ENCODE data around the gene HLA-DQB2. TPM values are rescaled to one million over a fixed set of nuclear protein-coding genes. Genes with fewer than 3 reads are reported as not detected.
A peak's percentile ranks its signal among the peaks of the same experiment; 100 is the strongest.

HLA-DQB2 gene
- total RNA-seq, 1 donor from 2014 or later = not detected

- Mint-ChIP-seq H3K4me1 (peaks cover 9% of the 10 kb centered on the region), H3K9me3 (peaks cover 2% of the 10 kb centered on the region), H3K4me3 (no peak overlapping the region), H3K27me3 (ENCODE audit: low read depth) (peaks cover 89% of the 10 kb centered on the region), H3K36me3 (ENCODE audit: low read depth) (peaks cover 2% of the 10 kb centered on the region), H3K27ac (ENCODE audit: unreplicated experiment) (no peak overlapping the region)
- TF ChIP-seq CTCF (conservative IDR thresholded peaks at IDR 0.05) = no peak
- DNase-seq (ENCODE audit: low read depth, low spot score) = no peak
Measured at GRCh38 chr6:32799168-32799567, 35.8 kb upstream of the HLA-DQB2 start.

- peaks cover 2% of the 10 kb centered on the region for H3K36me3 Mint-ChIP-seq (ENCODE audit: low read depth)
- H3K9me3 Mint-ChIP-seq = peaks cover 2% of the 10 kb centered on the region
- TF ChIP-seq CTCF (conservative IDR thresholded peaks at IDR 0.05) = peak; percentile 90
- DNase-seq (ENCODE audit: low read depth, low spot score) = peak; percentile 90
- H3K27ac Mint-ChIP-seq (ENCODE audit: unreplicated experiment) = no peak overlapping the region
- H3K4me3 Mint-ChIP-seq = peak overlapping the region; percentile 70
- H3K27me3 Mint-ChIP-seq (ENCODE audit: low read depth) = peaks cover 89% of the 10 kb centered on the region
- peaks cover 9% of the 10 kb centered on the region for H3K4me1 Mint-ChIP-seq
Measured at GRCh38 chr6:32796848-32797776, 33.8 kb upstream of the HLA-DQB2 start.

- DNase-seq (ENCODE audit: low read depth, low spot score) = no peak
- peaks cover 2% of the 10 kb centered on the region for H3K9me3 Mint-ChIP-seq
- no peak overlapping the region for H3K27ac Mint-ChIP-seq (ENCODE audit: unreplicated experiment)
- no peak for TF ChIP-seq CTCF (conservative IDR thresholded peaks at IDR 0.05)
- peaks cover 9% of the 10 kb centered on the region for H3K4me1 Mint-ChIP-seq
- peaks cover 91% of the 10 kb centered on the region for H3K27me3 Mint-ChIP-seq (ENCODE audit: low read depth)
- peaks cover 2% of the 10 kb centered on the region for H3K36me3 Mint-ChIP-seq (ENCODE audit: low read depth)
- H3K4me3 Mint-ChIP-seq = no peak overlapping the region
Measured at GRCh38 chr6:32794510-32794909, 31.2 kb upstream of the HLA-DQB2 start.

- no peaks in the 10 kb centered on the region for H3K36me3 Mint-ChIP-seq (ENCODE audit: low read depth)
- TF ChIP-seq CTCF (conservative IDR thresholded peaks at IDR 0.05) = no peak
- no peaks in the 10 kb centered on the region for H3K9me3 Mint-ChIP-seq
- peaks cover 9% of the 10 kb centered on the region for H3K4me1 Mint-ChIP-seq
- peaks cover 86% of the 10 kb centered on the region for H3K27me3 Mint-ChIP-seq (ENCODE audit: low read depth)
- H3K4me3 Mint-ChIP-seq = no peak overlapping the region
- no peak for DNase-seq (ENCODE audit: low read depth, low spot score)
- no peak overlapping the region for H3K27ac Mint-ChIP-seq (ENCODE audit: unreplicated experiment)
Measured at GRCh38 chr6:32792901-32793435, 29.6 kb upstream of the HLA-DQB2 start.

- Mint-ChIP-seq H3K4me3 (no peak overlapping the region), H3K9me3 (no peaks in the 10 kb centered on the region), H3K27ac (ENCODE audit: unreplicated experiment) (no peak overlapping the region), H3K27me3 (ENCODE audit: low read depth) (peaks cover 85% of the 10 kb centered on the region), H3K4me1 (no peaks in the 10 kb centered on the region), H3K36me3 (ENCODE audit: low read depth) (no peaks in the 10 kb centered on the region)
- TF ChIP-seq CTCF (conservative IDR thresholded peaks at IDR 0.05) = no peak
- no peak for DNase-seq (ENCODE audit: low read depth, low spot score)
Measured at GRCh38 chr6:32790306-32790705, 27.0 kb upstream of the HLA-DQB2 start.
